Omental fat pad (tissue), 4 donors: ENCODE results near the gene HLA-F. TPM values are rescaled to one million over a fixed set of nuclear protein-coding genes. Genes with fewer than 3 reads are reported as not detected.

Experiments used
- ATAC-seq: fragments of 150-250 bp; one replicate; pipeline ENCODE4 v1.9.1; 2016; ENCODE audit warnings: mild to moderate bottlenecking, moderate library complexity; ENCODE audit not compliant: low FRiP score
- DNase-seq: peaks from one replicate; pipeline ENCODE4 v3.0.0-alpha.2; 2019; ENCODE audit warnings: low spot score
- total RNA-seq, 4 donors: library from RNA; depleted of rRNA; stranded (reverse); fragments of >200 nt; gene quantifications; one replicate each; pipeline ENCODE4 v1.1.0, GENCODE V29; 2016
- TF ChIP-seq, protein P1 (sequence below), 3 donors: fragments of 450-650 bp; IDR thresholded peaks; one replicate each; pipeline ENCODE4 v1.5.1; 2016 to 2017; ENCODE audit warnings: antibody characterized with exemption in 3 of 3, mild to moderate bottlenecking in 3 of 3, moderate library complexity in 2 of 3

The HLA-F gene
- total RNA-seq, 4 donors from 2014 or later: 44.0 to 211 (median 76.3) TPM

DNA sequence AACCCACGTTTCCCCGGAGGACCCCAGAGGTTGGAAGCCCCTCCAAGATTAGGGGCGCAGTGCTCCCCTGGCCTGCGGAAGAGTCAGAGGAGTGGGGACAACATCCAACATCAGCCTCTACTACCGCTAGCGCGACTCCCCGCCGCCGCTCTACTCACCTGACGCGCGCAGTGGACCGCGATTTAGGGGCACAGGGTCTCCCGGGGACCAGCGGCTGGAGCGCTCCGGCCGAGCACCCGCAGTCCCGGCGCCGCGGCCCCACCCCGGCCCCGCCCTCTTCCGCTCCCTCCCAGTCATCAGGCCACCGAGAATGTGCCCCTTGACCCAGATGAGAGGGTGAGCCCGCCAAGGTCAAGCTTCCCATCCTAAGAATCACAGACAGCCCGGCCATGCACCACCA lies 42.3 kb upstream of the HLA-F start, which contains the start of gene ZFP57:
Gene ZFP57 (minus strand): TSS at position 249 of the 400 bp plus-strand sequence. CDS start 4,149 bp downstream, outside the sequence.
- no peak for DNase-seq
- TF ChIP-seq, protein P1, sequence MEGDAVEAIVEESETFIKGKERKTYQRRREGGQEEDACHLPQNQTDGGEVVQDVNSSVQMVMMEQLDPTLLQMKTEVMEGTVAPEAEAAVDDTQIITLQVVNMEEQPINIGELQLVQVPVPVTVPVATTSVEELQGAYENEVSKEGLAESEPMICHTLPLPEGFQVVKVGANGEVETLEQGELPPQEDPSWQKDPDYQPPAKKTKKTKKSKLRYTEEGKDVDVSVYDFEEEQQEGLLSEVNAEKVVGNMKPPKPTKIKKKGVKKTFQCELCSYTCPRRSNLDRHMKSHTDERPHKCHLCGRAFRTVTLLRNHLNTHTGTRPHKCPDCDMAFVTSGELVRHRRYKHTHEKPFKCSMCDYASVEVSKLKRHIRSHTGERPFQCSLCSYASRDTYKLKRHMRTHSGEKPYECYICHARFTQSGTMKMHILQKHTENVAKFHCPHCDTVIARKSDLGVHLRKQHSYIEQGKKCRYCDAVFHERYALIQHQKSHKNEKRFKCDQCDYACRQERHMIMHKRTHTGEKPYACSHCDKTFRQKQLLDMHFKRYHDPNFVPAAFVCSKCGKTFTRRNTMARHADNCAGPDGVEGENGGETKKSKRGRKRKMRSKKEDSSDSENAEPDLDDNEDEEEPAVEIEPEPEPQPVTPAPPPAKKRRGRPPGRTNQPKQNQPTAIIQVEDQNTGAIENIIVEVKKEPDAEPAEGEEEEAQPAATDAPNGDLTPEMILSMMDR (IDR thresholded peaks at IDR 0.05): no peak
- ATAC-seq: no peak

DNA sequence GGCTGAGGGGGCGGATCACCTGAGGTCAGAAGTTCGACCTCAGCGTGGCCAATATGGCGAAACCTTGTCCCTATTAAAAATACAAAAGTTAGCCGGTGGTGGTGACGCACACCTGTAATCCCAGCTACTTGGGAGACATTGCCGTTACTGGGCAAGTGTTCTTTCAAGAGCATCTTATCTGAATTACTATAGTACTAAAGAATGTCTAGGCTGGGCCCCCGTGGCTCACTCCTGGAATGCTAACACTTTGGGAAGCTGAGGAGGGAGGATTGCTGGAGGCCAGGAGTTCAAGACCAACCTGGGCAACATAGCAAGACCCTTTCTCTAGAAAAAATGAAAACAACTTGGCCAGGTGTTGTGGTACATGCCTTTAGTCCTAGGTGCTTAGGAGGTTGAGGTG lies 41.4 kb upstream of the HLA-F start:
- DNase-seq: no peak
- no peak for ATAC-seq
- TF ChIP-seq, protein P1 (IDR thresholded peaks at IDR 0.05): no peak

DNA sequence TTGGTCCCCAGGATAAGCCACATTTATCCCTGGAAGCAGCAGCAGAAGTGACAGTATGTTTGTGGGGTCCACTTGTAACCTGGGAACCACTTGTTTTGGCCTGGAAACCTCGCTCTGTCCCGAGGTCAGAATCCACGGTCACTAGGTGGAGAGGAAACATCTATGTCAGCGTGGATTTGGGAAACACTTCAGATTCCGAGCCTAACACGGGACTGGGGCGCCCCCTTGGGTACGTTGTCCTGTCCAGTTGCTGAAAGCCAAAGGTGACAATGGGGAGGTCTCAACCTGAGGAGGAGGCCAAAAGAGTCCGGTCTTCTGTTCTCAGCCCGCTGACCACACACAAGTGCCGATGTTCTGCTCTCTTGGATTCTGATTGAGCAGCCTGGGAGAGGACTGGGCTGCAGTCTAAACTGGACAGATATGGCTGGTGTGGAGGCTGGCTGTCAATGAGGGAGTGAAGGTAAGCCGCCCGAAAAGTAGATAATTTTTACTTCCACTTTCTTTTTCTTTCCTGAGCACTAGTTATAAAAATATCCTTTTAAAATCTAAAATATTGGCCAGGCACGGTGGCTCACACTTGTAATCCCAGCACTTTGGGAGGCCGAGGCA lies 37.4 kb upstream of the HLA-F start:
- no peak for DNase-seq
- ATAC-seq: no peak
- TF ChIP-seq, protein P1 (IDR thresholded peaks at IDR 0.05): no peak

DNA sequence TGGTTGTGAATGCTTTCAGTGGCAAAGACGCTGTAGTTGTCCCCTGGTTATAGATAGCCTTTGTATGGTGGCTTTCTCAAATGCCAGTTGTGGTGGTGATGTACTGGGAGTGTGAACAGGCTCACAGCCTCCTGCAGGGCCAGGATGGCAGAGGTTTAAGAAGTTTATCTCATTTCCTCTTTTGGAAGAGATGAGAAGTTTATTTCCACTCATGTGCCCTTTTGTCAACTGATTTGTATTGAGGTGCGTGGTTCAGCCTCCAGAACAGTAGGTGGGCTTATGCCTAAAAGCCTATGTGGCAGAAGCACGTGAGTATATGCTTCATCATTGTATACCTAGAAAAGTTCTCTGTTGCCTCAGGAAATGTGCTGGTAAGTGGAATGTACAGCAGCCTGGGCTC lies 28.6 kb upstream of the HLA-F start:
- no peak for ATAC-seq
- no peak for DNase-seq
- TF ChIP-seq, protein P1 (IDR thresholded peaks at IDR 0.05): no peak

DNA sequence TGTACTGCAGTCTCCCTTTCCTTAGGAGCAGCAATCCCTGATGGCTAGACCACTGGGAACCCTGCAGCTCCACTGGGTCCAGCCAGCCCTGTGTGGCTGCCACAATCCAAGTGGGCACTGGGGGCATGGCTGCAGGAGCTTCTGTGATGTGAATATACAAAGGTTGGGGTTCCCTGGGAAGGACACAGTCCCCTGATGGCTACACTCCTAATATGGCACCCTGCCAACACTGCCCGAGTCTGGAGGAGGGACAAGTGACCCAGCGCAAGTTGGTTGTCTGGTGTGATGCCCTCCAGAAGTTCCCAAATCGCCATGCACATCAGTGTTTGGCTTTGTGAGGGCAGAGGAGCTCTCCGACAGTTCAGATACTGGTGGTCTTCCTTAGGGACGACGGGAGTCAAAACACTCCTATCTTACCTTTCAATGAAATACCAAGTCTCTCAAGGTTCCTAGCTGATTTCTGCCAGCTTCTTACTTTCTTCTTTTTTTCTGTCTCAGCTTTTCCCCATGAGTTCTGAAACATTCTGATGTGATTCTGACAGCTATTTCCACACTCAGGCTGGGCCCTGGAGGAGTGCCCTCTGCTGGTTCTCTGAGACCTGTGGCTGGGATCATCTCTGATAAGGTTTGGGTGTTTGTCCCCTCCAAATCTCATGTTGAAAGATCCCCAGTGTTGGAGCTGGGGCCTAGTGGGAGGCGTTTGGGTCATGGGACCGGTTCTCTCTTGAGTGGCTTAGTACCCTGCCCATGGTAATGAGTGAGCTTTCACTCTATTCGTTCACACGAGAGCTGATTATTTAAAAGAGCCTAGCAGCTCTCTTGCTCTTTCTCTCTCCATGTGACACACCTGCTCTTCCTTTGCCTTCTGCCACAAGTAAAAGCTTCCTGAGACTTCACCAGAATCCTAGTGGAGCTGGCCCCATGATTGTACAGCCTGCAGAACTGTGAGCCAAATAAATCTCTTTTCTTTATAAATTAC lies 26.8 kb upstream of the HLA-F start:
- ATAC-seq: no peak
- no peak for DNase-seq
- TF ChIP-seq, protein P1 (IDR thresholded peaks at IDR 0.05): no peak

DNA sequence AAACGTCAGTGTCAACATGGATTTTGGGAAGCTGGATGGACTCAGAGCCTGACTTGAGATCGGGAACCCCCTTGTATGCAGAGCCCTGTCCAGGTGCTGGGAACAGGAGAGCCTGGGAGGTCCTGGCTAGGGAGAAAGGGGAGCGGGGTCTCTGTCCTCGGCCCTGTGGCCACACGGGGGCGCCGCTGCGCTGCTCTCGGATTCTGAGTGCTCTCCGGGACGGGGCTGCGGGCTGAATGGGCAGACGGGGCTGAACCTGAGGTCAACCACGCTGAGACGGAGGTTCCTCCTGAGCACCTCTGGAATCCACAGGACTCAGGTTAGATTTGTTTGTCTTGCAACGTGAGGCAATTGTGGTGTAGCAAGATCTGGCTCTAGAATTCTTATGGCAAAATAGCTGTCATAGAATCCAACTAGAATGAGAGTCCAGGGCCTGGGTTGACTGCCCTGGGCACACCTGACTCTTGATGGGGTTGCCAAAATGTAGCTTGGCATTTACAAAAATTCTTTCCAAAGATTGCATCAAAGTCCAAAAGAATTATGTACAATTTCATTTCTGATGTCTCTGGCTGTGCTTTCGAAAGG lies 20.6 kb upstream of the HLA-F start:
- TF ChIP-seq, protein P1 (IDR thresholded peaks at IDR 0.05): no peak
- no peak for DNase-seq
- no peak for ATAC-seq
